Gastrocnemius medialis (tissue), 4 donors: Measurements from ENCODE around the gene WDR72.

Experiments used
- CTCF ChIP-seq, 5 experiments: fragments of 450-650 bp in 3 of 5; fragments of 200-600 bp in 2 of 5; sonication (generic) in 2 of 5; IDR thresholded peaks in 4 of 5; conservative IDR thresholded peaks in 1 of 5; 1 replicate in 4 of 5; 2 replicates in 1 of 5; pipeline ENCODE4 v1.5.1; 2016 to 2019; ENCODE audit warnings: antibody characterized with exemption in 5 of 5, mild to moderate bottlenecking in 3 of 5, moderate library complexity in 3 of 5
- POLR2A ChIP-seq, 2 donors: fragments of 450-650 bp; IDR thresholded peaks; one replicate each; pipeline ENCODE4 v1.6.1; 2017; ENCODE audit warnings: antibody characterized with exemption in 2 of 2, mild to moderate bottlenecking in 2 of 2, moderate library complexity in 2 of 2

GRCh38 chr15:53473435-53473834, 286.0 kb downstream of the WDR72 start:
- TF ChIP-seq CTCF (IDR thresholded peaks at IDR 0.05 in 4 of 5, conservative IDR thresholded peaks at IDR 0.05 in 1 of 5) (no peak), POLR2A (IDR thresholded peaks at IDR 0.05) (no peak)
